NOMO-1 (cell line): Measurements from ENCODE around the gene RAB3IP.
"Not testable (repeated sequence)": the region's sequence is repeated elsewhere in the genome, so short reads cannot be mapped to it uniquely, and the experiment has no call there.

Source experiments
- DNase-seq, 2 experiments: peaks; one replicate each; lab custom pipeline; 2025; ENCODE audit not compliant: unreplicated experiment in 2 of 2; lab: John Stamatoyannopoulos, UW

RAB3IP gene

DNA sequence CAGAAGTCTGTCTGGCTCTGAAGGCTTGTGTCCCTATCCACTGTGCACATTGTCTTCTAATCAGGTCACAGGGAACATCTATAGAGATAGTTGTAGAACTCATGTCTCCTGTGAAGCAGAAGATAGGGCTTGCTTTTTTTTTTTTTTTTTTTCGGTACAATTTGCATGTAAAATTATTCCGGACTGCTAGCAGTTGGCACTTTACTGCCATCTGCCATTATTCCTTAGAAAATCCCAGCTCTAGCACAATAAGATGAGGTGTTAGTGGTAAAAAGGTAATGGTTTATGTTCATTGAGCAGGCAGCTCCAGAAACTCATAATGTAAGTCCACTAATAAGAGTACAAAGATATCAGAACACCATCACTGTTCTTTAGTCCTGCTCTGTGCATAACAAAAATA, 95.0 kb downstream of the RAB3IP start:
- DNase-seq, result no peak

DNA sequence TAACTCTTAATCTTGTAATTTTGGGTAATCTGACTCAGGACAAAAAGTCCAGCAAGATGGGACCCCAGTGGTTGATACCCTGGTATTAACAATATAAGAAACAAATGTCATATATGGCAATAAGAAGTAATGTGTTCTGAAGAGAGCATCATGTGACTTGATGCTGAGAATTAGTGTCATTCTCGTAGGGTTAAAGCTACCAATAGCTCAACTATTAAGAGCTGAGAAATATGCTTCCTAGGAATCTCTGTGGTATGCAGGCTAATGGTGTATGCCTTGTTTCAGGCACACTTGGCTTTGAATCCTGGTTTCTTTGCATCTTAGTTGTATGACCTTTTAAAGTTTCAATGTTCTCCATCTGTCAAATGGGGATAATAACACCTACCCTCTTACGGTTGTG, 95.5 kb downstream of the RAB3IP start:
- no peak for DNase-seq

DNA sequence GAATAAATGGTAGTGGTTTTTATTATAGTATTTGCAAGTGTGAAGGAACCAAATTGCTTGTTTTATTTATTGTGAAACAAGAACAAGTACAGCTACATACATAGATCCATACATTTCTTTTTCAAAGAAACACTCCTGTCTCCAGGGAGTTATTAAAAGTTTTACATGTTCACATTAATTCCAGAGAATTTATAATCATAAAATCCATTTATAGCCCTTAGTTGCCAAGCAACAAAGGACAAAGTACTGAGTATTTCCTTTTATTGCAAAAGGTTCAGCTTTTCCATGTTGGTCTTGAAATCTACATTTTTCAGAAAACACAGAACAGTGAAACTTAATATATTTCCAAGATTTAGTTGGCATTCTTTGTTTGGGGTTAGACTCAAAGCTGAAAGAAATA, 95.9 kb downstream of the RAB3IP start:
- no peak for DNase-seq

DNA sequence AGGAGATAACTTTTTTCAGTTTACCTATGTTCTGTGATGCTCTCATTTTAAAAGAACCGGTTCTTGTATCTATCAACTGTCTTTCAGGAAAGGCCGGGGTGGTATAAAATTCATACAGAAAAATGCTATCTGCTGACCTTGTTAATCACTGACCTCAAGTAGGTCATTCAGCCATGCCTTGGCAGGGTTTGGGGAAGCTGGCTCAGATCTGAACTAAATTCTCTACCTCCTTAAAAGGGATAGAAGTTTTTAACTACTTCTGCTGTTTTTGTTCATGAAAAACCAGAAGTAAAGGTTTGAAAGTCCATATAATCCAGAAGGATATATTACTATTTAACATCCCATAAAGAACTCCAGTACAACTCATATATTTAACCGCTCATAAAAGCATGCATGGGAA, 96.4 kb downstream of the RAB3IP start:
- no peak for DNase-seq

DNA sequence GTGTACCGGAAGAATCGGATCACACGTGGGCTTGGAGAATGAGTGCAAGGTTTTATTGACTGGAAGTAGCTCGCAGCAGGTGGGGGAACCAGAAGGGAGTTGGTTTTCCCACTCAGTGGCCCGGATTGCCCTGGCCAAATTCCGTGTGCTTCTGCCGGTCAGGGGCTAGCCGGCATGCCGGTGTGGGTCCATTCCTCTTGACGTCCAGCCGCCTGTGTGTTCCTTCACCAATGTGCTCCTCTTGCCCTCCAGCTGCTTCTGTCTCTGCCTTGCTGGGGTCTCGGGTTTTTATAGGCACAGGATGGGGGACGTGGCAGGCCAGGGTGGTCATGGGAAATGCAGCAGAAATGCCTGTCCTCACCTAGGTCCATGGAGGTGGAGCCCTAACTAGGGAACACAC, 97.4 kb downstream of the RAB3IP start:
- no peak for DNase-seq

DNA sequence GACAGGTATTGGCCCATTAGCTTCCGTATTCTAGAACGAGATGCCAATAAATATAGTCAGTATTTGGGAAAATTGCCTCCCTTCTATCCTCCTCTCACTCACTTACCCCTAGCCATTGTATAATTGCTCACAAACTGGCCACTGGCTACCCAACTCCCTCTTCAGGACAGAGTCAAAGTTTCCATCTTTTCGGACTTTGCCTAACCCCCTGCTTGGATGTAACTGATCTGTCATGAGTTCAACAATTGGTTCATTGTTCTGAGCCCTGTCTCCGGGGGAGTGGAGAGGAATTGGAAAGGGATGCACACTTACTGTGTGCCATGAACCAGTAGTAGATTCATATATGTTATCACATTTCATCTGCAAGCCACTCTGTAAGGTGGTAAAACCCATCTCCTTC, 98.5 kb downstream of the RAB3IP start:
- DNase-seq, result no peak

DNA sequence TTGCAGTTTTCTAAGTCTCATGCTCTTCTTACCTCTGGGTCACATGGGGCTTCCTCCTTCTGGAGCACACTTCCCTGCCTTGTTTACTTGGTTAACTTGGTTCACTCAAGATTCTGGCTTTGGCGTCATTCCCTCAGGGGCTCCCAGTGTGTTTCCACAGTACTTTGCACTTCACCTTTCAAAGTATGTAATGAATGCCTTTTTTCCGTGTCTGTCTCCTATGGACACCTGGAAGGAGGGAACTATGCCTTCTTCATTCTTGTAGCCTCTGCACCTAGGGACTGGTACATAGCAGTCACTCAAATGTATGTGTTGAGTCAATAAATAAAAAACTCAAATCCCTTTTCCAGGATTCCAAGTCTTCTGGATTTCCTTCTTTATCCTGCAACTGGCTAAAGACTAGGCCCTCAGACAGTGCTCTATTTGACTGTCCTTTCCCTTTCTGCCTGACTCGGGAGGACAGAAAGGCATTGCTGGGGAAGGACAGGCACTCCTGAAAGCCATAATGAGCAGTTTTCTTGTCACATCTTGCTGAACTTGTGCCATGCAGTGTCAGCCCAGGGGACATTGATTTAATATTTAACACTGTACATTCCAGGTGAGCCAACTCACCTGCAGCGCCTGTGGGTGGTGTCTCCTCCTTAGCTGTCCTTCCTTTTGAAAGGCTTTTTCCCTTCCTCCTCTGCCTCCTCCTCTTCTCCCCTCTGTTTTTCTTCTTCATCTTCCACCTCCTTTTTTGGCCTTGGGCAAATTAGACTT, 99.2 kb downstream of the RAB3IP start:
- no peak for DNase-seq

DNA sequence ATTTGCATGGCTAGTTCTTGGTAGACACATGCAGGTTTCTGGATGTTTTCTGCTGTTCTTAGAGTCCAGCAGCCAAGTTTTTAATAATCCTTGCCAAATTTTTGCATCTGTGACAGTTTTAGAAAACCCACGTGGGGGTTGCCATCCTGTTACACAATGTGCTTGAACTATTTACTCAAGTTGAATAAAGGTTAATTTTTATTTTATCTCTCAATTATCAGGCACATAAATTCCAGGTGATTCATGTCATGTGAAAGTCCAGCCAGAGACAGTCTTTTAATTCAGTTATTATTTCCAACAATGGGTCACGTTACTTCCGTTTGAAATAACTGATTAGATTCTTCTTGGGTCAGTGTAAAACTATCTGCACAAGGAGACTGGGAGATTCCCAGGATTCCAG, 102.1 kb downstream of the RAB3IP start:
- no peak for DNase-seq

DNA sequence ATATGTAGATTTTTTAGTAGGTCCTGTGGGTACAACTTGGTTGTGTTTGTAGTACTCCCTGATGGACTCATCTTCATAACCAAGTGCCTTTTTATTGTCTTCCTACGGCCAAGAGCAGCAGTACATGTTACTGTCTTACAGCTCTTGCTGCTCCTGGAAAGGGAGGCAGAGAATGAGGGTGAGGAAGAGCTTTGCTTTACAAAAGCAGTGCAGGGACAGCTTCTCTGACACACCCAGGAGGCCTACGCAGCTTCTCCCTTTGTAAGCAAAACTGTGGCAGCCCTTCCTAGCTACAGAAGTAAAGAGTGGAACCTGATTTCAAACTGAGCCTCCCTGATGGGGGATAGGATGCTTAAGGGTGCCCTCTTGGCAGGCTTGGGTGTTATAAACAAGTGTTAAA, 104.9 kb downstream of the RAB3IP start:
- DNase-seq, result no peak

DNA sequence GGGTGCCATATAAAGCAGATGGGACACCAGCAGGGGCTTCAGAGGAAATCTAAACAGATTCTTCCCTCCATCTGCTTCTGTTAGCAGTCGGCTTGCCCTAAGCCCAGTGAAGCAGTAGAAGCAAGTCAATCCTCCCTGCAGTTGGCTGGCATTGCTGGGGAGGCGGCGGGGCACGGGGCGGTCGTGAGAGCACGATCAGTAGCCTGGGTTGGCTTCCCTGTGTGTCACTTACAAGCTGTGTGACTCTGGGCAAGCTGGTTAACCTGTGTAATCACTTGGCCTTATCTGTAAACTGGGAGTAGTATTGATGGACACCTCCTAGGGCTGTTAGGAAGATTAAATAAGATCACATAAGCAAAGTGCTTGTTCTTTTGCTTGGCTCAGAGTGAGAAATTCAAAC, 105.8 kb downstream of the RAB3IP start:
- no peak for DNase-seq

DNA sequence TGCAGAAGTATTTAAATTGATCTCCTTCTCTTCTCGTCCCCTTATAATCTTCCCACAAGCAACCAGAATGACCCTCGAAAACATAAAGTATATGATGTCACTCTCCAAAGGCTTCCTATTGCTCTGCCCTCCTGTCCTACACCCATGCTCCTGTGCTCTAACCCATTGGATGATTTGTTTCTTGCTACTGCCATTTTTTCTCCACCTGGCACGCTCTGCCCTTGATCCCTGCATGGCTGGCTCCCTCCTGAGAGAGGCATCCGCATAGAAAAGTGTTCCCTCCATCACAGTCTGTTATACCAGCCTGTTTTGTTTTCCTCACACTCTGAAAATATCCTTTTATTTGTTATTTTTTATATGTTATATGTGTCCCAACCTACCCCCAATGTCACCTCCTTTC, 106.2 kb downstream of the RAB3IP start:
- no peak for DNase-seq

DNA sequence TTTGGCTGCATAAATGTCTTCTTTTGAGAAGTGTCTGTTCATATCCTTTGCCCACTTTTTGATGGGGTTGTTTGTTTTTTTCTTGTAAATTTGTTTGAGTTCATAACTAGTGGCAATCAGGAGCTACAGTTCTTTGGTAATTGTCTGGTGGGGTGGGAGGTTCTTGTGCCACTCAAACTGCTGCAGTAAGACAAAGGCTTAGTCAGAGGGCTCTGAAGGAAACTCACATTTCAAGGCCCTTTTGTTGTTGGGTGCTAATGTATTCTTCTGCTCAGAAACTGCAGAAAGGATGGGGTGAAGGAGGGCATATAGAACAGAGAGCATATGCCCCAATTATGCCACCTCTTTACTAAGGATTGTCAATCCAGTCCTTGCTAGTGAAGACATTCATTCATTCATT, 108.3 kb downstream of the RAB3IP start:
- DNase-seq, result no peak

DNA sequence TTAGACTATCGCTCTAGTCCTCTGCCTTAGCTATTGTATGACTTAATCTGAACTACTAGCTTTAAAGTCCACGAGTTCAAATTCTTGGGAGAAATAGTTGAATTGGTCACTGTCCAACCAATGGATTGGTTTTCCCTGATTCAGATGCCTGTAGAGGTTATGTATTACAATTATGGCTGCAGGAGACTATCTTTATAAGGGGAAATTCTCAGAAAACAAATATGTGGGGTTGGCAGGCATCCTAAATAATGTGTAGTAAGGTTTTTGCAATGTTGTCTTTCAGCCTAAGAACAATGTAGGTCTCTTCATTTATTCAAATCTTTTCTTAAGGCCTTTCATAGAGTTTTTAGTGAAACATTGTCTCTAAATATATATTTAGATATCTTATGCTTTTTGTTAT, 113.3 kb downstream of the RAB3IP start:
- DNase-seq, result no peak

DNA sequence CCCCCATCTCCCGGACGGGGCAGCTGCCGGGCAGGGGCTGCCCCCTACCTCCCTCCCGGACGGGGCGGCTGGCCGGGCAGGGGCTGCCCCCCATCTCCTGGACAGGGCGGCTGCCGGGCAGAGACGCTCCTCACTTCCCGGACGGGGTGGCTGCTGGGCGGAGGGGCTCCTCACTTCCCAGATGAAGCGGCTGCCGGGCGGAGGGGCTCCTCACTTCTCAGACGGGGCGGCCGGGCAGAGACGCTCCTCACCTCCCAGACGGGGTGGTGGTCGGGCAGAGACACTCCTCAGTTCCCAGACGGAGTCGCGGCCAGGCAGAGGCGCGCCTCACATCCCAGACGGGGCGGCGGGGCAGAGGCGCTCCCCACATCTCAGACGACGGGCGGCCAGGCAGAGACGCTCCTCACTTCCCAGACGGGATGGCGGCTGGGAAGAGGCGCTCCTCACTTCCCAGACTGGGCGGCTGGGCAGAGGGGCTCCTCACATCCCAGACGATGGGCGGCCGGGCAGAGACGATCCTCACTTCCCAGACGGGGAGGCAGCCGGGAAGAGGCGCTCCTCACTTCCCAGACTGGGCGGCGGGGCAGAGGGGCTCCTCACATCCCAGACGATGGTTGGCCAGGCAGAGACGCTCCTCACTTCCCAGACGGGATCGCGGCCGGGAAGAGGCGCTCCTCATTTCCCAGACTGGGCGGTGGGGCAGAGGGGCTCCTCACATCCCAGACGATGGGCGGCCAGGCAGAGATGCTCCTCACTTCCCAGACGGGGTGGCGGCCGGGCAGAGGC, 114.7 kb downstream of the RAB3IP start:
- DNase-seq, result not testable (repeated sequence)

DNA sequence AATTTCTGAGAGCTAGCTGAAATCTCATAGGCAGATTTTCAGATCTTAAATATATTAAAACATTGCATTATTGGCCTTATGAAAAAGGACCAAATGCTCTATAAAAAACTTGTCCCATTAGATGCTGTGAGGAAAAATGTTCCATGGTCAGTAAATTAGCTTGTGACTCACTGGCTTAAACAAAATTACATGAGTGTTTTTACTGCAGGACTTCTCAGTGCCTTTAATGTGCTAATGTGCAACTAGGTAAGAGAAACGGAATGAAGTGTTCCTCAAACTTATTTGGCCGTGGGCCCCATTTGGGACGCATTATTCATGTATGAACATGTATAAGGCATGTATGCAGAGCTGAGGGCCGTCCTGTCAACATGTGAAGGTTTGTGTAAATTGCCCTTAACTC, 128.0 kb downstream of the RAB3IP start:
- DNase-seq, result no peak

DNA sequence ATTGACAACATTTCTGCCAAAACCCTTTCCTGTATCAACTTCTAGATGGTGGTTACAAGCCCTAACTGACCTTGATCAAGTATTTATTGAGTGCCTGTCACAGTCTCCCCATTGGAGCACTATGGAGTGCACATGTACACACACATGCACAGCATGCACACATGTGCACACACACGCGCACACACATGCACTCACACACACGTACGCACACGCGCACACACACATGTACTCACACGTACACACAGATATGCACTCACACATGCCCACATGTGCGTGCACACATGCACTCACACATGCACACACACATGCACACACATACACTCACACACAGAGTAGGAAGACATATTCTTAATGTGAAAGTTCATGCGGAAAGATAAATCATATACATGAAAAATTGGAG, 130.0 kb downstream of the RAB3IP start:
- DNase-seq, result no peak

DNA sequence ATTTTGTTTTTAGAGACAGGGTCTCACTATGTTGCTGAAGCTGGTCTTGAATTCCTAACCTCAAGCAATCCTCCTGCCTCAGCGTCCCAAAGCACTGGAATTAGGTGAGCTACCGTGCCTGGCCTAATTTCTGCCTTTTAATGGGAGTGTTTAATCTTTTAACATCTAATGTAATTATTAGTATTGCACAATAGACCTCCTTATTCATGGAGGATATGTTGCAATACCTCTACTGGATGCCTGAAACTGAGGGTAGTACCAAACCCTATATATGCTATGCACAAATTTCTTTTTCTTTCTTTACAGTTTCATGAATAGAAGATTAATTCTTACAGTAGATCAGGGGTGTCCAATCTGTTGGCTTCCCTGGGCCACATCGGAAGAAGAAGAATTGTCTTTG, 134.1 kb downstream of the RAB3IP start:
- DNase-seq, result peak in 1 of 2 experiments; percentile 11
